Mesendoderm (in vitro differentiated cells): ENCODE results near the gene ASPG.

Experiments used
- DNase-seq: peaks from one replicate; pipeline ENCODE4 v3.0.0; 2013
- H2AK5ac ChIP-seq: 2 replicates; pipeline ENCODE4 v1.6.1; 2013; ENCODE audit warnings: low read length, inconsistent platforms
- H2BK120ac ChIP-seq: 2 replicates; pipeline ENCODE4 v1.6.1; 2013; ENCODE audit warnings: low read depth, mild to moderate bottlenecking, low read length, moderate library complexity, mixed read lengths
- H2BK15ac ChIP-seq: replicated peaks from 2 replicates; pipeline ENCODE4 v1.6.1; 2013; ENCODE audit warnings: low read depth, mild to moderate bottlenecking, moderate library complexity
- H2BK5ac ChIP-seq: 2 replicates; pipeline ENCODE4 v1.6.1; 2013; ENCODE audit warnings: low read length, inconsistent platforms
- H3K18ac ChIP-seq: 2 replicates; pipeline ENCODE4 v1.6.1; 2013; ENCODE audit warnings: mild to moderate bottlenecking, low read length, mixed read lengths
- H3K23ac ChIP-seq: one replicate; pipeline ENCODE4 v1.6.1; 2013; ENCODE audit warnings: low read length
- H3K27ac ChIP-seq: 2 replicates; pipeline ENCODE4 v1.5.1; 2013; ENCODE audit warnings: low read depth, mild to moderate bottlenecking, inconsistent platforms, low read length, moderate library complexity
- H3K27me3 ChIP-seq: 2 replicates; pipeline ENCODE4 v1.6.1; 2013; ENCODE audit warnings: low read length, control low read depth, mild to moderate bottlenecking, inconsistent platforms; ENCODE audit not compliant: insufficient read depth, poor library complexity
- H3K36me3 ChIP-seq: 2 replicates; pipeline ENCODE4 v1.6.1; 2013; ENCODE audit warnings: low read length, inconsistent platforms; ENCODE audit not compliant: control insufficient read depth, insufficient read depth
- H3K4ac ChIP-seq: one replicate; pipeline ENCODE4 v1.6.1; 2013; ENCODE audit warnings: low read depth, mild to moderate bottlenecking, low read length, moderate library complexity
- H3K4me1 ChIP-seq: 2 replicates; pipeline ENCODE4 v1.6.1; 2013; ENCODE audit warnings: low read depth, low read length, inconsistent platforms; ENCODE audit not compliant: control insufficient read depth
- H3K4me2 ChIP-seq: 2 replicates; pipeline ENCODE4 v1.6.1; 2013; ENCODE audit warnings: low read length
- H3K4me3 ChIP-seq: 2 replicates; pipeline ENCODE4 v1.5.1; 2013; ENCODE audit warnings: mild to moderate bottlenecking, low read length
- H3K56ac ChIP-seq: one replicate; pipeline ENCODE4 v1.6.1; 2013; ENCODE audit warnings: low read length
- H3K79me1 ChIP-seq: 2 replicates; pipeline ENCODE4 v1.6.1; 2013; ENCODE audit warnings: low read length, inconsistent platforms
- H3K79me2 ChIP-seq: 2 replicates; pipeline ENCODE4 v1.6.1; 2013; ENCODE audit warnings: mild to moderate bottlenecking, low read length; ENCODE audit not compliant: control insufficient read depth, insufficient read depth
- H3K9ac ChIP-seq: 2 replicates; pipeline ENCODE4 v1.6.1; 2013; ENCODE audit warnings: low read length, inconsistent platforms
- H4K5ac ChIP-seq: one replicate; pipeline ENCODE4 v1.6.1; 2013; ENCODE audit warnings: low read length
- H4K8ac ChIP-seq: one replicate; pipeline ENCODE4 v1.6.1; 2013; ENCODE audit warnings: low read depth, mild to moderate bottlenecking, control low read depth, low read length, moderate library complexity
- WGBS: extraction: QIAGEN DNeasy Blood & Tissue Kit; methylation state at CpG from one replicate; pipeline ENCODE4 v1.1.7; 2013; ENCODE audit warnings: low lambda C conversion rate, missing lambda C conversion rate; ENCODE audit not compliant: insufficient coverage; ENCODE audit errors: extremely low coverage; 5-methylcytosine and 5-hydroxymethylcytosine counted together

ASPG gene

DNA sequence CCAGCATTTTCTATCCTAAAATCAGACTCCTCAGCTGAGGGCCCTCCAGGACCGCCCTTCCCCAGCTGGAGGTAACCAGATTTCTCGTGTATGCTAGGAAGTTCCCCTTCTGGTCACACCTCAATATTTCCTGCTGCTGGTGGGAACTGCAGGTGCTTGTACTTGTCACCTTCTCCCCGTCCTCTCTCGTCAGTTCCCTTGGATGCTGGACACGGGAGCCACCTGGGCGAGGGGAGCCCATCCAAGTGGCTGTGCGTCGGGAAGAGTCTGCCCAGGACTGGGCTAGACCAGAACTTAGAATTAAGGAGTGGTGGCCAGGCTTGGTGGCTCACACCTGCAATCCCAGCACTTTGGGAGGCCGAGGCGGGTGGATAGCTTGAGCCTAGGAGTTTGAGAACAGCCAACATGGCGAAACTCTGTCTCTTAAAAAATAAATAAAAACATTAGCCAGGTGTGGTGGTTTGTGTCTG lies 29.7 kb downstream of the ASPG start:
- H3K79me2 ChIP-seq: no peaks in the 10 kb centered on the region
- no peak overlapping the region for H4K8ac ChIP-seq
- H2BK15ac ChIP-seq: no peak overlapping the region
- no peak overlapping the region for H3K27ac ChIP-seq
- H3K56ac ChIP-seq: no peak overlapping the region
- H2BK5ac ChIP-seq: no peak overlapping the region
- H2AK5ac ChIP-seq: no peak overlapping the region
- no peaks in the 10 kb centered on the region for H3K79me1 ChIP-seq
- H3K23ac ChIP-seq: no peak overlapping the region
- no peak for DNase-seq
- no peak overlapping the region for H3K9ac ChIP-seq
- H3K4me3 ChIP-seq: no peak overlapping the region
- no peaks in the 10 kb centered on the region for H3K36me3 ChIP-seq
- WGBS: no CpG with 5 or more reads among the region's 11 CpGs
- H2BK120ac ChIP-seq: no peak overlapping the region
- no peaks in the 10 kb centered on the region for H3K4me1 ChIP-seq
- H3K27me3 ChIP-seq: peaks cover 10% of the 10 kb centered on the region
- H4K5ac ChIP-seq: no peak overlapping the region
- H3K18ac ChIP-seq: no peak overlapping the region
- no peak overlapping the region for H3K4ac ChIP-seq
- H3K4me2 ChIP-seq: no peak overlapping the region

DNA sequence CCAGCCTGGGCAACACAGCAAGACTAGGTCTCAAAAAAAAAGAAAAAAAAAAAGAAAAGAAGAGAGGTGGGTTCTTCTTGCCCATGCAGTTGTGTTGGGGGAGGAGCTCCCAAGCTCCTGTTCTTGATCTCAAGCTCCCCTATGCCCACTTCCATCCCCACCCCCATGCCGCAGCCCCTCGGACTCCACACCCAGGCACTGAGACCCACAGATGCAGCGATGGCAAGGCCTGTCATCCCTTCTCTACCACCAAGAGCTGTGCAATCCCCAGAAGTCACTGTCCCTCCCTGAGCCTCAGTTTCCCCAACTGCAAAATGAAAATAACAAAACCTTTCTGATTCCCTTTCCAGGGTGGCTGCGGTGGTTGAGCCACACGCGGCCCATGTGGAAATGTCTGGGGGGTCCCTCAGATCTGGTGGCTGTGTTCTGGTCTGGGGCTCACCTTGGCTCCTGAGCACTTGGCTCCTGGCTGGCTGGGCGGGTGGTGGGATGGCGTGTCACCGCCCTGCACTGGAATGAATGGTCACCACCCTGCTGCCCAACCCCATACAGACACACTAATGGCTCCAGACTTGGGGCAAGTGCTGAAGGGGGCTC lies 30.3 kb downstream of the ASPG start:
- Histone ChIP-seq H3K27me3 (peaks cover 10% of the 10 kb centered on the region), H2BK120ac (no peak overlapping the region), H2BK15ac (no peak overlapping the region)

DNA sequence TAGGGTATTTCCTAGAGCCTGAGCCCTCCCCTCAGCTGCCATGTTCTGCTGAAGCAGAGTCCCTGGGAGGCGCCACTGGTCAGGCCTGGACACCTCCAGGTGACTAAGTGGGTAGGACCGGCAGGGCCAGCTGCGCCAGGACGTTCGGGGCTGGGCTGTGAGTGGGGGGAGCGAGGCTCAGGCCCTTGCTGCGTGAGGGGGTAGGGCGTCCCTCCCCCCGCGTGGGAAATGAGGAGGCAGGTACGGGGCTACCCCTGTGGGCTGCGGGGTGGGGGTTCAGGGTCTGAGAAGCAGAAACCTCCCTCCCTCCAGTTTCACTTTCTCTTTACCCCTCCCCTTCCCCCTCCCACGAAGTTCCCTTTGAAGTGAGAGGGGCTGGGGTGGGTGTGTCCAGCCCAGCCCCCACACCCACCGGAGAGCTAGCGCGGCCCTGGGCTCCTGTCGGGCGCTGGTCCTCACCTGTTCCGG lies 30.8 kb downstream of the ASPG start:
- H2BK15ac ChIP-seq: no peak overlapping the region
- peak overlapping the region; percentile 53 for H3K56ac ChIP-seq
- no peak overlapping the region for H3K4ac ChIP-seq
- no peak overlapping the region for H2BK120ac ChIP-seq
- H3K79me2 ChIP-seq: no peaks in the 10 kb centered on the region
- no peak overlapping the region for H3K23ac ChIP-seq
- H4K5ac ChIP-seq: no peak overlapping the region
- no peak overlapping the region for H3K4me3 ChIP-seq
- no peak overlapping the region for H3K27ac ChIP-seq
- H3K79me1 ChIP-seq: no peaks in the 10 kb centered on the region
- H3K27me3 ChIP-seq: peaks cover 10% of the 10 kb centered on the region
- peak overlapping the region; percentile 25 for H3K4me2 ChIP-seq
- no peak overlapping the region for H3K18ac ChIP-seq
- no peak for DNase-seq
- H2AK5ac ChIP-seq: no peak overlapping the region
- no peaks in the 10 kb centered on the region for H3K36me3 ChIP-seq
- WGBS: no CpG with 5 or more reads among the region's 19 CpGs
- H2BK5ac ChIP-seq: no peak overlapping the region
- H3K9ac ChIP-seq: peak overlapping the region; percentile 26
- H4K8ac ChIP-seq: no peak overlapping the region
- no peaks in the 10 kb centered on the region for H3K4me1 ChIP-seq

More for the DNA sequence above, 30.3 kb downstream of the ASPG start:
- no peaks in the 10 kb centered on the region for H3K4me1 ChIP-seq
- no peak overlapping the region for H3K18ac ChIP-seq
- no peak overlapping the region for H3K4me2 ChIP-seq
- no peak overlapping the region for H2BK5ac ChIP-seq
- H3K79me2 ChIP-seq: no peaks in the 10 kb centered on the region
- H3K56ac ChIP-seq: no peak overlapping the region
- no peak overlapping the region for H3K23ac ChIP-seq
- H4K8ac ChIP-seq: no peak overlapping the region
- no peaks in the 10 kb centered on the region for H3K36me3 ChIP-seq
- no peak overlapping the region for H2AK5ac ChIP-seq
- no peak overlapping the region for H3K9ac ChIP-seq
- WGBS: no CpG with 5 or more reads among the region's 9 CpGs
- DNase-seq: no peak
- H3K79me1 ChIP-seq: no peaks in the 10 kb centered on the region
- H3K4me3 ChIP-seq: no peak overlapping the region
- no peak overlapping the region for H4K5ac ChIP-seq
- H3K27ac ChIP-seq: no peak overlapping the region
- H3K4ac ChIP-seq: no peak overlapping the region

DNA sequence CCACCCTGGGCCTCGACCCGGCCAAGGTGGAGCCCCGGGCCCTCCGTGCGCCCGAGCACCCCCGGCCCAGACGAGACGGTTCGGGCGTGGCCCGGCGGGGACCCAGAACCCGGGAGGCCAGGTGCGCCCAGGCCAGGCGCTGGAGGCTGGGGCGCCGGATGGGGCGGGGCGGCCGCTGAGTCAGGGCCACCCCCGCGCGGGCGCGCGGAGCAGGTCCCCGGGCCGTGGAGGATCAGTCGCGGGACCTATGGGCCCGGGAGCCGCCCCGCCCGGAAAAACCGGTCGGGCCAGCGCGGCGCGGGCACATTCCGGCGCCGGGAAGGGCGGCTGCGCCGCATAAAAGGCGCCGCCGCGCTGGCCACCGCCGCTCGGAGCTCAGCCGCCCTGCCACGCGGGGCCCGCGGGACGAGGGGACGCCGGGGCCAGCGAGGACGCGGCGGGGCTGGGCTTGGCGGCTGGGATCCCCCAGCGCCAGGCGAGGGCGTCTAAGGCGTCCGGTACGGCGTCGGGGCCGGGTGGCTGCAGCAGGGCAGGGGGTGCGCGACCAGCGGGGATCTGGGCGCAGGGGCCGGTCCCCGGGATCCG lies 31.3 kb downstream of the ASPG start:
- no peak overlapping the region for H2BK5ac ChIP-seq
- no peak overlapping the region for H3K27ac ChIP-seq
- no peaks in the 10 kb centered on the region for H3K36me3 ChIP-seq
- H3K79me2 ChIP-seq: no peaks in the 10 kb centered on the region
- WGBS: no CpG with 5 or more reads among the region's 83 CpGs
- H2AK5ac ChIP-seq: no peak overlapping the region
- H4K8ac ChIP-seq: no peak overlapping the region
- peak overlapping the region; percentile 64 for H3K56ac ChIP-seq
- peak overlapping the region; percentile 45 for H3K9ac ChIP-seq
- H3K4me1 ChIP-seq: no peaks in the 10 kb centered on the region
- no peak overlapping the region for H3K23ac ChIP-seq
- H3K4me2 ChIP-seq: peak overlapping the region; percentile 25
- H2BK120ac ChIP-seq: no peak overlapping the region
- H2BK15ac ChIP-seq: no peak overlapping the region
- no peak overlapping the region for H3K18ac ChIP-seq
- H3K4ac ChIP-seq: no peak overlapping the region
- no peaks in the 10 kb centered on the region for H3K79me1 ChIP-seq
- no peak for DNase-seq
- H4K5ac ChIP-seq: no peak overlapping the region
- H3K27me3 ChIP-seq: peaks cover 10% of the 10 kb centered on the region
- no peak overlapping the region for H3K4me3 ChIP-seq

DNA sequence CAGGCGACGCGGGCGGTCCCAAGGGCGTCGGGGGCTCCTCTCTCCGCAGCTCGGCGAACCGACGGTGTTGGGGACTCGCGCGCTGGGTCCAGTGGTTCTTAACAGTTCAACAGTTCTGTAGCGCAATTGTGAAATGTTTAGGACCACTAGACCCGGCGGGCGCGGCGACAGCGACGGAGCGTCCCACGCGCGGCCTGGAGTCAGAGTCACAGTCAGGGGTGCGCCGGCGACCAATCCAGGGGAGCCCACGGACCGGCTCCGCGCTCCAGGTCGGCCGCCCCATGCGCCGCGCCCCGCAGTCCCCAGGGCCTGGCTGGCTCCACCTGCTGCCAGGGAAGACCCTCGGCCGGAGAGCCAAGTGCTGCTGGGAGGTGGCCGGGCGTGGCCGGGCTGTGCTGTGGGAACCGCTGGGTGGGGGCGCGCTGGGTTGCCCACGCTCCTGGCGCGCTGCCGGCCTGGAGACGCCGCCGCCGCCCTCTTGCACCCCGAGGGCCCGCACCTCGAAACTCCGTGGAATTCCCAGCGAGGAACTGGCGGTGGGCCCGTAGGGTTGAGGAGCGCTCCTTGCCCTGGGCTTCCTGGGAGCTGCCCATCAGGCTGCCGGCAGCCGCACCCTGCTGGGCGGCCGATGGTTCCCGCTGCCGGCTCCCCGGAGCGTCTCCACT lies 32.0 kb downstream of the ASPG start:
- Histone ChIP-seq H3K9ac (peak overlapping the region; percentile 45), H3K79me2 (no peaks in the 10 kb centered on the region), H2AK5ac (no peak overlapping the region), H2BK5ac (no peak overlapping the region), H4K8ac (no peak overlapping the region), H3K36me3 (no peaks in the 10 kb centered on the region), H3K4me3 (no peak overlapping the region), H3K4me2 (peak overlapping the region; percentile 2), H3K27me3 (peaks cover 10% of the 10 kb centered on the region), H3K56ac (no peak overlapping the region), H3K79me1 (no peaks in the 10 kb centered on the region), H4K5ac (no peak overlapping the region), H2BK15ac (no peak overlapping the region), H3K4me1 (no peaks in the 10 kb centered on the region), H3K4ac (no peak overlapping the region), H3K18ac (no peak overlapping the region), H2BK120ac (no peak overlapping the region), H3K27ac (no peak overlapping the region), H3K23ac (no peak overlapping the region)
- no CpG with 5 or more reads among the region's 71 CpGs for WGBS
- no peak for DNase-seq
